IPS-20b (cell line): Measurements from ENCODE around the gene CARS1.

Source experiments
- H3K27ac ChIP-seq: one replicate; pipeline ENCODE4 v1.5.1; 2013; ENCODE audit warnings: low read length
- H3K27me3 ChIP-seq: 2 replicates; pipeline ENCODE4 v1.6.1; 2013; ENCODE audit warnings: mild to moderate bottlenecking, low read length, inconsistent platforms; ENCODE audit not compliant: insufficient read depth
- H3K36me3 ChIP-seq: 2 replicates; pipeline ENCODE4 v1.6.1; 2013; ENCODE audit warnings: low read depth, mild to moderate bottlenecking, inconsistent platforms, low read length, moderate library complexity; ENCODE audit not compliant: insufficient read depth
- H3K4me1 ChIP-seq: 2 replicates; pipeline ENCODE4 v1.6.1; 2013; ENCODE audit warnings: mild to moderate bottlenecking, control low read depth, inconsistent platforms, low read length, moderate library complexity; ENCODE audit not compliant: insufficient read depth
- H3K4me3 ChIP-seq: 2 replicates; pipeline ENCODE4 v1.5.1; 2013; ENCODE audit warnings: mild to moderate bottlenecking, low read length, inconsistent platforms
- H3K9ac ChIP-seq: 2 replicates; pipeline ENCODE4 v1.6.1; 2013; ENCODE audit warnings: low read depth, mild to moderate bottlenecking, inconsistent platforms, low read length, moderate library complexity
- H3K9me3 ChIP-seq: 2 replicates; pipeline ENCODE4 v1.6.1; 2013; ENCODE audit warnings: mild to moderate bottlenecking, low read depth, low read length, inconsistent platforms; ENCODE audit not compliant: insufficient read depth

CARS1 gene

GRCh38 chr11:3087373-3087772 lies 30.1 kb upstream of the CARS1 start:
- Histone ChIP-seq H3K4me3 (no peak overlapping the region), H3K4me1 (peaks cover 7% of the 10 kb centered on the region; the same call in 1 of the 2 replicates), H3K9ac (no peak overlapping the region)

DNA sequence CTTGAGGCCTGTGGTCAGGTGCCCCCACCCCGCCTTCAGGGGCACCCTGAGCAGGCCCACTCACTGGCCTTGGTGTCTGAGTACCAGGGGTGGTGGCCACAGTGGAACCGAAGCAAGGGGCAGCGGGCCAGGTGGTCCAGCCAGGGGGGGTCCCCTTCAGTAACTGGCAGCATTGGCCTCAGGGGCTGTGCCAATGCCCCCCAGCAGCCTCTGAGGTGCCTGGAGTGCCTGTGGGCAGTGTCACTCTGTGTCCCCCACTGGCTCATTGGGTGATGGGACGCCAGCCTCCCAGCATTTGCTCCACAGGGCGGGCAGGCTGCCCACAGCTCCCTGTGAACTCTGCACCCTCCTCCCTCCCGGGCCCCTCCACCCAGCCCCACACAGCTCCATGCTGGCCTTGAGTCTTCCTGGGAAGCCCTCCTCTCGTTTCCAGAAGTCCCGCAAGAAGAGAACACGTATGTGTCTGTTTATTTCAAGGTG lies 29.5 kb upstream of the CARS1 start:
- no peak overlapping the region for H3K27ac ChIP-seq
- no peak overlapping the region for H3K9ac ChIP-seq
- H3K27me3 ChIP-seq: no peaks in the 10 kb centered on the region
- no peaks in the 10 kb centered on the region for H3K9me3 ChIP-seq
- no peak overlapping the region for H3K4me3 ChIP-seq
- H3K4me1 ChIP-seq: peaks cover 2% of the 10 kb centered on the region; the same call in 1 of the 2 replicates
- H3K36me3 ChIP-seq: no peaks in the 10 kb centered on the region

More at GRCh38 chr11:3087373-3087772, 30.1 kb upstream of the CARS1 start:
- Histone ChIP-seq H3K9me3 (no peaks in the 10 kb centered on the region), H3K36me3 (no peaks in the 10 kb centered on the region), H3K27me3 (no peaks in the 10 kb centered on the region), H3K27ac (no peak overlapping the region)

DNA sequence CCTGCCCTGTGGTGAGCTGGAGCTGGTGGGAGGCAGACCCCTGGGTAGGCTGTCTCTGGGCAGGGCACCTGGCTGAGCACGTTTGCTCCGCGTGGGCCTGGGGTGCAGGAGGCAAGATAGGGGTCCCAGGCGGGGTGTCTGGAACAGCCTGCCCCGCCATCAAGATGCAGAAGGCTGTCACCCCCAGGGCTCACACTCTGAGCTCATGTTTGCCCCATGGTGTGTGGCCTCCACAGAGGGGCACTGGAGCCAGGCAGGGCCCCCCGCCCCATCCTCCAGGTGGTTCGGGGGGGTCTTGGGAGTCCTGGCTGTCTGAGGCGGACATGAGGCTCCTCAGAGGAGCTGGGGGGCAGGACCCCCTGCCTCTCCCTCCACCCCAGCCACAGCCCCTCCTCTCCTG lies 28.9 kb upstream of the CARS1 start:
- H3K4me3 ChIP-seq: no peak overlapping the region
- no peaks in the 10 kb centered on the region for H3K9me3 ChIP-seq
- no peaks in the 10 kb centered on the region for H3K4me1 ChIP-seq
- H3K27ac ChIP-seq: no peak overlapping the region
- no peaks in the 10 kb centered on the region for H3K36me3 ChIP-seq
- H3K27me3 ChIP-seq: no peaks in the 10 kb centered on the region
- no peak overlapping the region for H3K9ac ChIP-seq

DNA sequence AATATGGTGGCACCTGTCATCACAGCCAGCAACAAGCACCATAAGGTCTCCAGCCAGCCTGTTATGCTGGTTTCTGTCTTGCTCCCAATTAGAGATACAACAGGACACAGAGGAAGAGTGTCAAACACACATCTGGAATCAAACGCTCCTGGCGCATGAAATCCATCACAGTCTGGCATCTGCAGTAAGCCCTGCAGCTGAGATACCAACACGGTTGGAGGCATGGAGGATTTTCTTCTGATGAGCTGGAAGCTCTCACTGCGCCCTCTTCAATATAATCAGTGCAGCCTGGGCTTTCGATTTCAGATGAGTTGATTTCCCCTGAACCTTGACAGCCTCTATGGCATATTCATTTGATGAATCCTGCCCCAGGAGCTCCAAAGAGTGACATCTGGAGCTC lies 27.8 kb upstream of the CARS1 start:
- Histone ChIP-seq H3K27ac (no peak overlapping the region), H3K36me3 (no peaks in the 10 kb centered on the region), H3K27me3 (no peaks in the 10 kb centered on the region), H3K4me1 (no peaks in the 10 kb centered on the region), H3K9me3 (no peaks in the 10 kb centered on the region), H3K4me3 (no peak overlapping the region), H3K9ac (no peak overlapping the region)

GRCh38 chr11:3083321-3083720 lies 26.1 kb upstream of the CARS1 start:
- H3K9ac ChIP-seq: no peak overlapping the region
- H3K9me3 ChIP-seq: no peaks in the 10 kb centered on the region
- no peak overlapping the region for H3K27ac ChIP-seq
- H3K4me1 ChIP-seq: no peaks in the 10 kb centered on the region
- no peaks in the 10 kb centered on the region for H3K36me3 ChIP-seq
- no peak overlapping the region for H3K4me3 ChIP-seq
- H3K27me3 ChIP-seq: no peaks in the 10 kb centered on the region

DNA sequence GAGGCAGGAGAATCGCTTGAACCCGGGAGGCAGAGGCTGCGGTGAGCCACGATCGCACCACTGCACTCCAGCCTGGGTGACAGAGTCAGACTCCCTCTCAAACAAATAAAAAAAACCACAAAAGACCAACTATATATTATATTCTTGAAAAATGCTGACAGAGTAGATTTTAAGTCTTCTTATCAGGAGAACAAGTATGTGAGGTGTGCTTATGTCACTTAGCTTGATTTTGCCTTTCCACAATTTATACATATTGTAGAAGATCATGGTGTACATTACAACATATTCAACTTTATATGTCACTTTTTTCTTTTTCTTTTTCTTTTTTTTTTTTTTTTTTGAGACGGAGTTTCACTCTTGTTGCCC lies 24.1 kb upstream of the CARS1 start:
- no peaks in the 10 kb centered on the region for H3K9me3 ChIP-seq
- no peak overlapping the region for H3K9ac ChIP-seq
- no peak overlapping the region for H3K4me3 ChIP-seq
- H3K27me3 ChIP-seq: no peaks in the 10 kb centered on the region
- no peaks in the 10 kb centered on the region for H3K36me3 ChIP-seq
- no peaks in the 10 kb centered on the region for H3K4me1 ChIP-seq
- H3K27ac ChIP-seq: no peak overlapping the region

DNA sequence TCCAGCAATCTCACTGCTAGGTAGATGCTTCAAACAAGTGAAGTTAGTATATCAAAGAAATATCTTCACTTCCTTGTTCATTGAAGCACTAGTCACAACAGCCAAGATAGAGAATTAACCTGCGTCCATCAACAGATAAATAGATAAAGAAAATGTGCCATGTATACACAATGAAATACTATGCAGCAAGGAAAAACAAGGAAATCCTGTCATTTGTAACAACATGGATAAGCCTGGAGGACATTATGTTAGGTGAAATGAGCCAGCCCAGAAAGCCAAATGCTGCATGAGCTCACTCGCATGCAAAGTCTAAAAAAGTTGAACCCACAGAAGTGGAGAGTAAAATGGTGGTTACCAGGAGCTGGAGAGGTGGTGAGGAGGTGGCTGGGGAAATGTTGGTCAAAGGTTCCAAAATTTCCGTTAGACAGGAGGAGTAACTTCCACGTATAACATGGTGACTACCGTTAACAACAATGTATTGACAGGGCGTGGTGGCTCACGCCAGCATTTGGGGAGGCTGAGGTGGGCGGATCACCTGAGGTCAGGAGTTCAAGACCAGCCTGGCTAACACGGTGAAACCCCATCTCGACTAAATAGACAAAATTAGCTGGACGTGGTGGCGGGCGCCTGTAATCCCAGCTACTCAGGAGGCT lies 23.6 kb upstream of the CARS1 start:
- H3K27me3 ChIP-seq: no peaks in the 10 kb centered on the region
- H3K4me1 ChIP-seq: no peaks in the 10 kb centered on the region
- no peak overlapping the region for H3K4me3 ChIP-seq
- no peak overlapping the region for H3K27ac ChIP-seq
- H3K36me3 ChIP-seq: no peaks in the 10 kb centered on the region
- H3K9me3 ChIP-seq: no peaks in the 10 kb centered on the region
- H3K9ac ChIP-seq: no peak overlapping the region

DNA sequence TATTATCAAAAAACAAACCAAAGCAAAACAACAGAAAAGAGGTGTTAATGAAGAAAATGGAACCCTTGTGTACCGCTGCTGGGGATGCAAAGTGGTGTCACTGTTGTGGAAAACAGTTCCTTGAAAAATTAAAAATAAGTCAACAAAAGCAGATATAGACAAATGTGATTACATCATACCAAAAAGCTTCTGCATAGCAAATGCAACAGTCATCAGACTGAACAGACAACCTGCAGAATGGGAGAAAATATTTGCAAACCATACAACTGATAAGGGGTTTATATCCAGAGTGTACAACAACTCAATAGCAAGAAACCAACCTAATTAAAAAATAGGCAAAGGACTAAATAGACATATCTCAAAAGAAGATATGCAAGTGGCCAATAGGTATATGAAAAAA lies 22.9 kb upstream of the CARS1 start:
- Histone ChIP-seq H3K27ac (no peak overlapping the region), H3K27me3 (no peaks in the 10 kb centered on the region), H3K9ac (no peak overlapping the region), H3K4me3 (no peak overlapping the region), H3K4me1 (no peaks in the 10 kb centered on the region), H3K36me3 (no peaks in the 10 kb centered on the region), H3K9me3 (no peaks in the 10 kb centered on the region)

DNA sequence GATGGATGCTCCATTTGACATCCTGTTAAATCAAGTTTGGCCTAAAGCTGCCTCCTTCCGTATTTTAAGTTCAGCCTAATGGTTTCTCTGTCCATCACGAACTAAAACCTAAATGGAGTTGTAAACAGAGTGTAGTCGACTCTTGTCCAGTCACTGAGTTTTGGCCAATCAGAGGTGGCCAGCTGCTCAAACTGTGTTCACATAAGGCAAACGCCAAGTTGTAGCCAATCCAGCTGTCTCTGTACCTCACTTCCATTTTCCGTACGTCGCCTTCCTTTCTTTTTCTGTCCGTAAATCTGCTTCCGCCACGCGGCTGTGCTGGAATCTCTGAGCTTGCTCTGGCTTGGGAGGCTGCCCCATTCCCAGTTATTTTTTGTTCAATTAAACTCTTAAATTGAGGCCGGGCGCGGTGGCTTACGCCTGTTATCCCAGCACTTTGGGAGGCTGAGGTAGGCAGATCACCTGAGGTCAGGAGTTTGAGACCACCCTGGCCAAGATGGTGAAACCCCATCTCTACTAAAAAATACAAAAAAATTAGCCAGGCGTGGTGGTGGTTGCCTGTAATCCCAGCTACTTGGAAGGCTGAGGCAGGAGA lies 20.7 kb upstream of the CARS1 start:
- Histone ChIP-seq H3K4me3 (no peak overlapping the region), H3K9ac (no peak overlapping the region), H3K4me1 (no peaks in the 10 kb centered on the region), H3K36me3 (no peaks in the 10 kb centered on the region), H3K27me3 (no peaks in the 10 kb centered on the region), H3K27ac (no peak overlapping the region), H3K9me3 (no peaks in the 10 kb centered on the region)

DNA sequence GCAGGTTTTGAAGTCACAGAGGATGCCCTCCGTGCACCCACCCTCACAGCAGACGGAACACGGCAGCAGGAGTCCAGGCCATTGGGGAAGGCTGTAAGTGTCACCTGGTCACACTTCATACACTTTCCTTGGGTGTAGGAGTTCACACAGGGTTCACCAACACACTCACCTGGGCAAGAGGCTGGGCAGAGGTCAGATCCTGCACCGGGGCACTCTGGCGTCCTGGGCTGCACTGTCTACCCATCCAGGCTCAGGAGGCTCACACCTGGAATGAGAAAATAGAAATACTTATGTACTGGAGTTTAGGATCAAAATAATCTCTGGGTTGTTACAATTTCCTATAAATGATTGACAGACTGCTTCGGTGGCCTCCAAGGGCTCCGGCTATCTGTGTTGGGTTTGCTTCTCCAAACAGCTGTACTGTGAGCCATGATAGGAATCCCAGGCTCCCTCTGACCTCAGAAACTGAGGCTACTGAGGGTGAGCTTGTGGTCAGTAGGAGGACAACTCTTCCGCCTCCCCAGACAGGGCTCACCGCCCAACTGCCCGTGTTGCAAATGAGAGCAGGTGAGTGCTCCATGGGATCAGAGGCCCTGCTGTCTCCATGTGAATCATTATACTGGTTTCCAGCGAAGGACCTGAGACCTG lies 20.1 kb upstream of the CARS1 start:
- H3K4me1 ChIP-seq: no peaks in the 10 kb centered on the region
- no peak overlapping the region for H3K27ac ChIP-seq
- H3K27me3 ChIP-seq: no peaks in the 10 kb centered on the region
- no peak overlapping the region for H3K4me3 ChIP-seq
- H3K9ac ChIP-seq: no peak overlapping the region
- H3K36me3 ChIP-seq: no peaks in the 10 kb centered on the region
- H3K9me3 ChIP-seq: no peaks in the 10 kb centered on the region

DNA sequence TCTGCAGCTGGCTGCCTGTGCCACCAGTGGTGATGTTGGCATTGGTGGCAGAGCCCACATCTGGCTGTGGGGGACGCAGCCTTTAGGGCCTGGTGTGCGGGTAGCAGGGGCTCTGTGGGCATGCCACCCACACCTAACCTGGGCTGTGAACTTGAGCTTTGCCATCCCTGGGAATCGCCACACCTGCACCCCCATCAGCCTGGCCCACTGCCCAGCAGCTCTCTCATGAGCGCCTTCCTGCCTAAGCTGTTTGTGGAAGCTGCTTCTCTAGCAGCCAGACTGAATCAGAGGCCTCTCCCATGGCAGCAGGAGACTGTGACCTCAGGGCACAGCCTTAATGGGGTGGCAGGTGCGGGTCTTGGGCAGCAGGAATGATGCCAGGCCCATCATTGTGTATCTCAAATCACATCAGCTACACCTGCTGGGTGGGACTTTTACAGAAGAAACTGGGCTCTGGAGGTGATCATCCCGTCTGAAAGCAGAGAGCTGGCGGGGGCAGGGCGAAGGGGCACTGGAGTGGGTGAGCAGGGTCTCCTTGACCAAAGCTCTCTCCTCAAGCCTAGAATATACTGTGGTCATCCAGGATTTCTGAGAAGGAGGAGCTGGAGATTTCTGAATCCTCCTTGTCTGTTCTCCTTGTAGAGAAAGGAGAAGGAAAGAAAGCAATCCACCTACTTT lies 17.8 kb upstream of the CARS1 start:
- no peaks in the 10 kb centered on the region for H3K36me3 ChIP-seq
- no peaks in the 10 kb centered on the region for H3K4me1 ChIP-seq
- no peaks in the 10 kb centered on the region for H3K9me3 ChIP-seq
- no peak overlapping the region for H3K27ac ChIP-seq
- no peak overlapping the region for H3K4me3 ChIP-seq
- no peaks in the 10 kb centered on the region for H3K27me3 ChIP-seq
- H3K9ac ChIP-seq: no peak overlapping the region

GRCh38 chr11:3073029-3073435 lies 15.8 kb upstream of the CARS1 start:
- H3K9ac ChIP-seq: no peak overlapping the region
- H3K27me3 ChIP-seq: no peaks in the 10 kb centered on the region
- H3K27ac ChIP-seq: no peak overlapping the region
- no peak overlapping the region for H3K4me3 ChIP-seq
- no peaks in the 10 kb centered on the region for H3K9me3 ChIP-seq
- H3K36me3 ChIP-seq: no peaks in the 10 kb centered on the region
- H3K4me1 ChIP-seq: no peaks in the 10 kb centered on the region
